Stimulated activated CD4-positive, alpha-beta T cell treated with anti-CD3 and anti-CD28 coated beads, Interleukin-15, amount 100 ng/mL, for 48 hours (primary cell): ENCODE measurements around the gene VPS35.

Source experiments
- DNase-seq, 2 donors: peaks; one replicate each; pipeline ENCODE4 v3.0.0-alpha.2; 2020; ENCODE audit warnings: low read depth in 2 of 2

The VPS35 gene

DNA sequence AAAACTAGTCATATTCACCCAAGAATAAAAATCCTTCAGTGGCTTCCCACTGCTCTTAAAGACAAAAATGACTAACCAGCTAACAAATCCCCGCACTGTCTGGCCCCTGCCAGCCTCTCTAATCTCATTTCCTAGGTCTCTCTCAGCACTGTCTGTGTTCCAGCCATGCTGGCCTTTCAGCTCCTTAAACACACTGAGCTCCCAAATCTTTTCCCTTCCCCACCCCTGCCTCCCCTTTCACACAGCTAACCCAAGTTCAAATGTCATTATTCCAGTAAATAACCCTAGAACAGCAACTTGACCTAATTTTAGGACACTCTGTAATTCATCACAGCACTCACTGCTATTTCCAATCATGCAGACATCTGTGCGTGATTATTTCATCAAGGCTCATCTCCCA lies 75.6 kb downstream of the VPS35 start:
- no peak for DNase-seq

DNA sequence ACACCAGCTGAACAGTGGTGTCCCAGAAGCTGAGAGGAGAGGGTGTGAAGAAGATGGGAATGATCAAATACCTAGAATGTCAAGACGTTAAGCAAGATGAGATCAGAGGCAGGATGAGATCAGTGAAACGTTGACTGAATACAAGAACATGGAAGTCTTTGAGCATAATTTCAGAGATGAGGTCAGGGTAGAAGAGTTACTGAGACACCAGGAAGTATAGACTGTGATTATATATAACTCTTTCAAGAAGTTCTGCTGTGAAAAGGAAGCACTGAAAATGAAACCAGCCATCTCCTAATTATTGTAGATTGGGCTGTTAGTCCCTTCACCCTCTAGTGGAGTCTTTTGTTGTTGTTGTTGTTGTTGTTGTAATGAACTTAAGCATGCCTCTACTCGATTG lies 76.9 kb downstream of the VPS35 start:
- no peak for DNase-seq

DNA sequence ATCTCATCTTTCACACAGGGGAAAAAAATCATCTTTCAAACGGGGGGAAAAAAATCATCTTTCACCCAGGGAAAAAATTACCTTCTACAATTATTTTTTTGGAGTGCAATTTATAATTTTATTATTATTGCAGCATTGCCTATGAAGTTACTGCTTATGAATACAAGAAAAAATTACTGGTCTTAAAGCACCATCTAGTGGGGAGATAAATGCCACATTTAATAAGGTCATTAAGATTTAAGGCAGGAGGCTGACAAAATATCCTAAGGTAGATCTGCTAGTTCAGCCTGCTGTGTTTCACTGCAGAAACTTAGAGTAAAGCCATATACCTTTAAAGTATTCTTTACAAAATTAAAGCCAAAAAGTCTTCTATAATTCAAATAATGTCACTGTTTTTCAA lies 81.4 kb downstream of the VPS35 start:
- no peak for DNase-seq

DNA sequence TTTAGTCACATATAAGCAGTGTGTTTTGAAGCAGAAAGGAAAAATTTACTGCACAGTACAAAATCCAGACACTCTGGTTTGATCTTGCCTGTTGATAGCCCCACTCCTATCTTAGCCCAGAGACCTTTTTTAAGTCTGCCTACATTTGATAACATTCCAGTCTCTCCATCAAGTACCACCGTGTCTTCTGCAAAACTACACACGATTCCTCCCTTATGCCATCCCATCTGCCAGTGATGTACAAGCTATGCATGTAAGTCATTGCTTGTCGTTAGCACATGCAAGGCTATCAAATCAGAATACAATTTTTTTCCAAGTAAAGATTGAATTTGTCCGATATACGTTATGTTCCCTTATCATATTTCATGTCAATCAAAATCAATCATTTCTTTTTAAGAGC lies 82.7 kb downstream of the VPS35 start:
- DNase-seq = no peak
